Measurements from ENCODE around the gene STAT5B. TPM values are rescaled to one million over a fixed set of nuclear protein-coding genes. Genes with fewer than 3 reads are reported as not detected.

The STAT5B gene
- total and polyA plus RNA-seq, 7 donors = 15.9 to 90.1 (median 68.8) TPM

GRCh38 chr17:42199416-42200011 lies 76.7 kb downstream of the STAT5B start:
- Histone ChIP-seq H3K4me1 (no peaks in the 10 kb centered on the region), H3K36me3 (ENCODE audit: insufficient read depth in 1 of 2, low read depth in 1 of 2) (peaks cover 0 to 53% of the 10 kb centered on the region in 2 donors), H3K27me3 (ENCODE audit: insufficient read depth in 3 of 3, low read length in 2 of 3) (no peaks in the 10 kb centered on the region), H3K4me3 (no peak overlapping the region), H3K9me3 (no peaks in the 10 kb centered on the region), H3K27ac (no peak overlapping the region)
- 76 to 83% (median 77%) methylated on average over 12 of the region's 12 CpGs for WGBS, 3 donors
- intact Hi-C loops (cut with DNase I) = no loop called here
- TF ChIP-seq, protein P1, sequence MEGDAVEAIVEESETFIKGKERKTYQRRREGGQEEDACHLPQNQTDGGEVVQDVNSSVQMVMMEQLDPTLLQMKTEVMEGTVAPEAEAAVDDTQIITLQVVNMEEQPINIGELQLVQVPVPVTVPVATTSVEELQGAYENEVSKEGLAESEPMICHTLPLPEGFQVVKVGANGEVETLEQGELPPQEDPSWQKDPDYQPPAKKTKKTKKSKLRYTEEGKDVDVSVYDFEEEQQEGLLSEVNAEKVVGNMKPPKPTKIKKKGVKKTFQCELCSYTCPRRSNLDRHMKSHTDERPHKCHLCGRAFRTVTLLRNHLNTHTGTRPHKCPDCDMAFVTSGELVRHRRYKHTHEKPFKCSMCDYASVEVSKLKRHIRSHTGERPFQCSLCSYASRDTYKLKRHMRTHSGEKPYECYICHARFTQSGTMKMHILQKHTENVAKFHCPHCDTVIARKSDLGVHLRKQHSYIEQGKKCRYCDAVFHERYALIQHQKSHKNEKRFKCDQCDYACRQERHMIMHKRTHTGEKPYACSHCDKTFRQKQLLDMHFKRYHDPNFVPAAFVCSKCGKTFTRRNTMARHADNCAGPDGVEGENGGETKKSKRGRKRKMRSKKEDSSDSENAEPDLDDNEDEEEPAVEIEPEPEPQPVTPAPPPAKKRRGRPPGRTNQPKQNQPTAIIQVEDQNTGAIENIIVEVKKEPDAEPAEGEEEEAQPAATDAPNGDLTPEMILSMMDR (IDR thresholded peaks at IDR 0.05) = no peak
- no peak for DNase-seq
- no peak for ATAC-seq

- H3K27ac ChIP-seq = no peak overlapping the region
- H3K9me3 ChIP-seq = no peaks in the 10 kb centered on the region
- 66 to 79% (median 74%) methylated on average over 4 of the region's 4 CpGs for WGBS, 3 donors
Measured at GRCh38 chr17:42198897-42199296, 77.3 kb downstream of the STAT5B start.

DNA sequence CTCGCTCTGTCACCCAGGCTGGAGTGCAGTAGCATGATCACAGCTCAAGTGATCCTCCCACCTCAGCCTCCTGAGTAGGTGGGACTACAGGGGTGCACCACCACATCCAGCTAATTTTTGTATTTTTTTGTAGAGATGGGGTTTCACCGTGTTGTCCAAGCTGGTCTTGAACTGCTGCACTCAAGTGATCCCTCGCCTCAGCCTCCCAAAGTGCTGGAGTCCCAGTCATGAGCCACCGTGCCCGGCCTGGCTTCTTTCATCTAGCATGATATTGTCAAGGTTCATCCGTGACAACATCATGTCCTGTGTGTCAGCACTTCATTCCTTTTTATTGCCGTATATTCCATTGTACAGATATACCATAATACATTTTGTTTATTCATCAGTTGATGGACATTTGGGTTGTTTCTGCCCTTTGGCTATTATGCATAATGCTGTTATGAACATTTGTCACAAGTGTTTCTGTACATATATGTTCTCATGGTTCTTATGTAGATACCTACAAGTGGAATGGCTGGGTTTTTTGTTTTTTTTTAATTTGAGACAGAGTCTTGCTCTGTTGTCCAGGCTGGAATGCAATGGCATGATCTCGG lies 78.5 kb downstream of the STAT5B start:
- DNase-seq = no peak
- Histone ChIP-seq H3K9me3 (no peaks in the 10 kb centered on the region), H3K4me1 (peaks cover 10% of the 10 kb centered on the region), H3K27me3 (ENCODE audit: insufficient read depth in 3 of 3, low read length in 2 of 3) (no peaks in the 10 kb centered on the region), H3K4me3 (no peak overlapping the region), H3K27ac (no peak overlapping the region), H3K36me3 (ENCODE audit: insufficient read depth in 1 of 2, low read depth in 1 of 2) (peaks cover 0 to 34% of the 10 kb centered on the region in 2 donors)
- WGBS, 3 donors = 92 to 93% (median 92%) methylated on average over 8 of the region's 8 CpGs
- TF ChIP-seq, protein P1 (IDR thresholded peaks at IDR 0.05) = no peak
- intact Hi-C loops (cut with DNase I) = no loop called here
- ATAC-seq = no peak

More at GRCh38 chr17:42198897-42199296, 77.3 kb downstream of the STAT5B start:
- ATAC-seq (no peak), DNase-seq (no peak)
- peaks cover under 1% of the 10 kb centered on the region for H3K4me1 ChIP-seq
- no peak overlapping the region for H3K4me3 ChIP-seq
- TF ChIP-seq, protein P1 (IDR thresholded peaks at IDR 0.05) = no peak
- intact Hi-C loops (cut with DNase I) = no loop called here
- H3K36me3 ChIP-seq (ENCODE audit: insufficient read depth in 1 of 2, low read depth in 1 of 2) = peaks cover 0 to 47% of the 10 kb centered on the region in 2 donors
- H3K27me3 ChIP-seq (ENCODE audit: insufficient read depth in 3 of 3, low read length in 2 of 3) = no peaks in the 10 kb centered on the region

- TF ChIP-seq, protein P1 (IDR thresholded peaks at IDR 0.05) = no peak
- peak within 1 kb of the TSS; percentile 81 for H3K27ac ChIP-seq
- peaks cover 0 to 6% of the 10 kb centered on the region in 2 donors for H3K36me3 ChIP-seq (ENCODE audit: insufficient read depth in 1 of 2, low read depth in 1 of 2)
- no peaks in the 10 kb centered on the region for H3K27me3 ChIP-seq (ENCODE audit: insufficient read depth in 3 of 3, low read length in 2 of 3)
- intact Hi-C loops (cut with DNase I) = no loop called here
- peak within 1 kb of the TSS; percentile 68 for H3K4me3 ChIP-seq
- peaks cover 12% of the 10 kb centered on the region for H3K4me1 ChIP-seq
- DNase-seq = peak; percentile 83 to 92
- peak; percentile 92 to 98 (median 96) for ATAC-seq
- WGBS, 3 donors = 16 to 20% (median 16%) methylated on average over 24 of the region's 24 CpGs
- H3K9me3 ChIP-seq = no peaks in the 10 kb centered on the region
Measured at GRCh38 chr17:42193969-42194899, 82.0 kb downstream of the STAT5B start, which contains the start of gene GHDC. TSS of gene GHDC (minus strand) at chr17:42194494. CDS start at chr17:42193581, 913 bp downstream.

Measured in psoas muscle (tissue), 8 donors.